Natural killer cell (primary cell): ENCODE measurements around the gene RITA1. TPM values are rescaled to one million over a fixed set of nuclear protein-coding genes. Genes with fewer than 3 reads are reported as not detected.

Source experiments
- ATAC-seq, 3 donors: fragments of 150-1000 bp in 2 of 3; fragments of 200-7000 bp in 1 of 3; cut with Tn5 transposase; 1 replicate in 1 of 3; 2 replicates in 2 of 3; pipeline ENCODE4 v1.10.0; 2021; ENCODE audit warnings: mild to moderate bottlenecking in 2 of 3, moderate library complexity in 2 of 3
- DNase-seq, 2 donors: peaks; one replicate each; pipeline versions ENCODE4 v3.0.0 to v3.0.0-alpha.2; 2013 to 2021; ENCODE audit warnings: mixed read lengths in 1 of 2
- H3K27ac ChIP-seq: one replicate; pipeline ENCODE4 v1.5.1; 2013; ENCODE audit warnings: mild to moderate bottlenecking, low read length
- H3K27me3 ChIP-seq: one replicate; pipeline ENCODE4 v1.6.1; 2013; ENCODE audit warnings: low read length; ENCODE audit not compliant: control insufficient read depth, insufficient read depth
- H3K36me3 ChIP-seq: one replicate; pipeline ENCODE4 v1.6.1; 2013; ENCODE audit warnings: low read length; ENCODE audit not compliant: control insufficient read depth, insufficient read depth
- H3K4me1 ChIP-seq: one replicate; pipeline ENCODE4 v1.6.1; 2013; ENCODE audit warnings: low read length; ENCODE audit not compliant: control insufficient read depth, insufficient read depth
- H3K4me3 ChIP-seq: one replicate; pipeline ENCODE4 v1.5.1; 2013; ENCODE audit warnings: low read length
- H3K9me3 ChIP-seq: one replicate; pipeline ENCODE4 v1.6.1; 2013; ENCODE audit warnings: low read length; ENCODE audit not compliant: control insufficient read depth, insufficient read depth
- H3K27ac Mint-ChIP-seq, 2 donors: one replicate each; pipeline ENCODE4 v1.8.0; 2022; ENCODE audit warnings: mild to moderate bottlenecking in 2 of 2, mixed read lengths in 2 of 2, moderate library complexity in 1 of 2
- H3K27me3 Mint-ChIP-seq, 2 donors: one replicate each; pipeline ENCODE4 v1.8.0; 2022; ENCODE audit warnings: low read depth in 2 of 2, mixed read lengths in 2 of 2
- H3K36me3 Mint-ChIP-seq: one replicate; pipeline ENCODE4 v1.8.0; 2022; ENCODE audit warnings: mixed read lengths
- H3K4me1 Mint-ChIP-seq, 2 donors: one replicate each; pipeline ENCODE4 v1.8.0; 2022; ENCODE audit warnings: mixed read lengths in 2 of 2
- H3K4me3 Mint-ChIP-seq: one replicate; pipeline ENCODE4 v1.8.0; 2022; ENCODE audit warnings: mild to moderate bottlenecking, moderate library complexity, mixed read lengths
- H3K9me3 Mint-ChIP-seq, 2 donors: one replicate each; pipeline ENCODE4 v1.8.0; 2022; ENCODE audit warnings: mixed read lengths in 2 of 2
- WGBS: methylation state at CpG from one replicate; pipeline ENCODE4 v1.1.7; 2013; ENCODE audit warnings: missing lambda C conversion rate; ENCODE audit not compliant: insufficient coverage; 5-methylcytosine and 5-hydroxymethylcytosine counted together
- intact Hi-C: fragments of 100-400 bp; cut with micrococcal nuclease; formaldehyde crosslinking; loops from one replicate; pipeline ENCODE4 v1.14.2; 2022
- total RNA-seq, 4 donors: library from RNA; stranded (reverse); fragments of 120-200 nt in 1 of 4; gene quantifications; one replicate each; pipeline versions ENCODE4 v1.2.3 to v1.2.4, GENCODE V29; 2013 to 2022
- TF ChIP-seq, protein P1 (sequence below): fragments of 200-600 bp; IDR thresholded peaks from one replicate; pipeline ENCODE4 v1.8.0; 2022; ENCODE audit warnings: antibody characterized with exemption

The RITA1 gene
- total RNA-seq, 3 donors from 2014 or later (not counting 1 experiment from before 2014, with no cell fraction given) = 7.7 to 13.8 (median 12.0) TPM

DNA sequence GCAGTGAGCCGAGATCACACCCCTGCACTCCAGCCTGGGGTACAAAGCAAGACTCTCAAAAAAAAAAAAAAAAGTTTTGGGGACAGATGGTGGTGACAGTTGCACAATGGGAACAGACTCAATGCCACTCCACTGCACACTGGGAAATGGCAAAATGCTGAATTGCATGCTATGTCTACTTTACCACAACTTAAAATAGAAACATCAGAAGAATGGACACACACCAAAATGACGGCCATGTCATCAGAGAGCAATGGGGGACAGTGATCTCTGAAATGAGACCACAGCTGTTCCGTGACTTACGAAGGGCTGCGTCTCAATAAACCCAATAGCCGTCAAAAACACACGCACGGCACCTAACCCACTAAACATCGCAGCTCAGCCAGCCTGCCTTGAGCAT, 14.0 kb upstream of the RITA1 start:
- H3K27me3 ChIP-seq = no peaks in the 10 kb centered on the region
- 79% methylated on average over 9 of the region's 9 CpGs for WGBS
- Mint-ChIP-seq H3K9me3 (no peaks in the 10 kb centered on the region), H3K27me3 (no peaks in the 10 kb centered on the region), H3K27ac (no peak overlapping the region), H3K36me3 (peaks cover 19% of the 10 kb centered on the region), H3K4me3 (no peak overlapping the region), H3K4me1 (peaks cover 5 to 9% of the 10 kb centered on the region in 2 donors)
- intact Hi-C loops = no loop called here
- no peaks in the 10 kb centered on the region for H3K9me3 ChIP-seq
- no peak overlapping the region for H3K4me3 ChIP-seq
- H3K4me1 ChIP-seq = no peaks in the 10 kb centered on the region
- peaks cover 80% of the 10 kb centered on the region for H3K36me3 ChIP-seq
- H3K27ac ChIP-seq = no peak overlapping the region
- ATAC-seq = no peak
- TF ChIP-seq, protein P1, sequence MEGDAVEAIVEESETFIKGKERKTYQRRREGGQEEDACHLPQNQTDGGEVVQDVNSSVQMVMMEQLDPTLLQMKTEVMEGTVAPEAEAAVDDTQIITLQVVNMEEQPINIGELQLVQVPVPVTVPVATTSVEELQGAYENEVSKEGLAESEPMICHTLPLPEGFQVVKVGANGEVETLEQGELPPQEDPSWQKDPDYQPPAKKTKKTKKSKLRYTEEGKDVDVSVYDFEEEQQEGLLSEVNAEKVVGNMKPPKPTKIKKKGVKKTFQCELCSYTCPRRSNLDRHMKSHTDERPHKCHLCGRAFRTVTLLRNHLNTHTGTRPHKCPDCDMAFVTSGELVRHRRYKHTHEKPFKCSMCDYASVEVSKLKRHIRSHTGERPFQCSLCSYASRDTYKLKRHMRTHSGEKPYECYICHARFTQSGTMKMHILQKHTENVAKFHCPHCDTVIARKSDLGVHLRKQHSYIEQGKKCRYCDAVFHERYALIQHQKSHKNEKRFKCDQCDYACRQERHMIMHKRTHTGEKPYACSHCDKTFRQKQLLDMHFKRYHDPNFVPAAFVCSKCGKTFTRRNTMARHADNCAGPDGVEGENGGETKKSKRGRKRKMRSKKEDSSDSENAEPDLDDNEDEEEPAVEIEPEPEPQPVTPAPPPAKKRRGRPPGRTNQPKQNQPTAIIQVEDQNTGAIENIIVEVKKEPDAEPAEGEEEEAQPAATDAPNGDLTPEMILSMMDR = no peak
- DNase-seq = no peak

DNA sequence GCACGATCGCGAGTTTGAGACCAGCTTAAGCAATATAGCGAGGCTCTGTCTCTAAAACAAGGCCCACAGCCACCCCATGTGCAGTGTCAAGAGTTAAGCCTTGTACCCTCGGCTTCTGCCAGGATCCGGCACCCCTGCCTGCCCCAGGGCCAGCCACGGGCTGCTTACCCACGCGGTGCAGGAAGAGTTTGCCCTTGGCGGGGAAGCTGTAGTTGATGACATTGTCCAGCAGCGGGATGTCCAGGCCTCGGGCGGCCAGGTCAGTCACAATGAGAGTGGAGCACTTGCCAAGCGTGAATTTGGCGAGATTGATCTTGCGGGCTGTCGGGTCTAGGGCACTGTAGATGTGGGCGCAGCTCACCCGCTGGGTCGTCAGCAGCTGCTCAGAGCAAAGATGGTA, 13.3 kb upstream of the RITA1 start:
- H3K27me3 ChIP-seq = no peaks in the 10 kb centered on the region
- ATAC-seq (no peak), DNase-seq (no peak)
- no peaks in the 10 kb centered on the region for H3K4me1 ChIP-seq
- H3K9me3 ChIP-seq = no peaks in the 10 kb centered on the region
- intact Hi-C loops = no loop called here
- H3K4me3 ChIP-seq = no peak overlapping the region
- Mint-ChIP-seq H3K9me3 (no peaks in the 10 kb centered on the region), H3K27ac (no peak overlapping the region), H3K4me3 (no peak overlapping the region), H3K27me3 (no peaks in the 10 kb centered on the region), H3K4me1 (peaks cover 5 to 9% of the 10 kb centered on the region in 2 donors), H3K36me3 (peaks cover 19% of the 10 kb centered on the region)
- TF ChIP-seq, protein P1 = no peak
- H3K36me3 ChIP-seq = peaks cover 83% of the 10 kb centered on the region
- no peak overlapping the region for H3K27ac ChIP-seq
- 97% methylated on average over 20 of the region's 20 CpGs for WGBS

DNA sequence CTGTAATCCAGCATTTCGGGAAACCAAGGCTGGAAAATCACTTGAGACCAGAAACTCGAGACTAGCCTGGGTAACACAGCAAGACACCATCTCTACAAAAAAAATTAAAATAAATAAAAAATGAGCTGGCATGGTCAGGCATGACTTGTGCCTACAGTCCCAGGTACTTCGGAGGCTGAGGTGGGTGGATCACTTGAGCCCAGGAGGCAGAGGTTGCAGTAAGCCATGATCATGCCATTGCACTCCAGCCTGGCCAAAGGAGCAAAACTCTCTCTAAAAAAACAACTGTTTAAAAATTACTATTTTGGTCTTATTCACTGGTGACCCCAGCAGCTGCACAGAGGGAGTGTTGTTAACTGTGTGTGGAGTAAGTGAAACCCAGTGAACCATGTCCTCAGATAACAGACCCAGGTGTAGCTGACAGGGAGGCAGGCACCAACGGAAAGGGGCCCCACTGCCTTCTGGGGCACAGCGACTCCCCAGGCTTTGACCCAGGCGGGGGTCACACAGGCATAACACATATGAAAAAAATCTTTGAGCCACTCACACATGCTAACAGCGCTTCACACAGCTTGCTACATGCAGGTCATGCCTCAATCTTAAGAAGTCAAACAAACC, 12.3 kb upstream of the RITA1 start:
- H3K4me1 ChIP-seq = no peaks in the 10 kb centered on the region
- H3K27me3 ChIP-seq = no peaks in the 10 kb centered on the region
- WGBS = 81% methylated on average over 7 of the region's 7 CpGs
- Mint-ChIP-seq H3K27ac (no peak overlapping the region), H3K36me3 (peaks cover 19% of the 10 kb centered on the region), H3K27me3 (no peaks in the 10 kb centered on the region), H3K4me3 (no peak overlapping the region), H3K4me1 (peaks cover 5 to 9% of the 10 kb centered on the region in 2 donors), H3K9me3 (no peaks in the 10 kb centered on the region)
- no peak overlapping the region for H3K27ac ChIP-seq
- ATAC-seq (no peak), DNase-seq (no peak)
- intact Hi-C loops = no loop called here
- H3K9me3 ChIP-seq = no peaks in the 10 kb centered on the region
- peaks cover 83% of the 10 kb centered on the region for H3K36me3 ChIP-seq
- TF ChIP-seq, protein P1 = no peak
- no peak overlapping the region for H3K4me3 ChIP-seq
